ENCODE data around the gene PRICKLE1.

PRICKLE1 gene

DNA sequence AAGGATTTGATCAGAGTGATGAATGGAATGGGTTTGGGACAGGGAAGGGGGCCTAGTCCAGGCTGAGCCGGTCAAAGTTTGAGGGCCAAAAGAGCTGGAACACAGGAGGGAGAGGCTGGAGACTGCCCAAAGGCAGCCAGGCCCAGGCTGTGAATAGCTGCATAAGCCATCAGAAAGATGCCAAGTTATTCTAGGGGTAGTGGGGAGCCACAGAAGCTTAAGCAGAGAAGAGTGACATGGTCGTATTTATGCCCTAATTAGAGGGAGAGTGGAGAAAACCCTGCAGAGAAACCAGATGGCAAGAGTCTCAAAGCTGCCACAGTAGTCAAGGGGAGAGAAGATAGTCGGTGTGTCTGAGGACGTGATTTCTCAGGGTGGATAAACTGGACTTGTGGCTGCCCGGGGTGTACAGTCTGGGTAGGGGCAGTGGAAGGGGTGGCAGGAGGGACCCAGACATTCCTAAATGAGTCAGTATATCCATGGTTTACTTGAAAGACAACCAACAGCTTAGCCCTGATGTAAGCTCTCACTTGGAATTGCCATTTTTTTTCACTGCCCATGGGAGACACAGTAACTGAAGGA is 99.2 kb downstream of the PRICKLE1 start:
- no peak for DNase-seq (ENCODE audit: low spot score)

DNA sequence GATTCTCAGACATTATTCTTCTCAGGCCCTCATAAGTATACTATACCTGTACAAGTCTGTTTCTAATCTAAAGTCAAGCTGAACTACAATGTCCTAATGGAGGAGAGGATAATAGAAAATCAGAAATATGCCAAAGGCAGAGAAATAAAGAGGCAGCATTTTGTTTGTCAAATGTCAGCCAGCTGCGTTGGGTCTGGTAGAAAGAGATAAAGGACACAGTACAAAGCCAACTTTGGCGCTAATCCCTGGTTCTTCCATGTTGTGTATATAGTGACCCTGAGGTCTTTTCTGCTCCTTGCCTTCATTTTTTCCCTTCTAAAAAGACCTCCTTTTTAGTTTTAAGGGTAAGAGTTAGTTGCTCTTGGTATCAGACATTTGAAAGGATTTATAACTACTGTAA is 103.1 kb downstream of the PRICKLE1 start:
- no peak for DNase-seq (ENCODE audit: low spot score)

DNA sequence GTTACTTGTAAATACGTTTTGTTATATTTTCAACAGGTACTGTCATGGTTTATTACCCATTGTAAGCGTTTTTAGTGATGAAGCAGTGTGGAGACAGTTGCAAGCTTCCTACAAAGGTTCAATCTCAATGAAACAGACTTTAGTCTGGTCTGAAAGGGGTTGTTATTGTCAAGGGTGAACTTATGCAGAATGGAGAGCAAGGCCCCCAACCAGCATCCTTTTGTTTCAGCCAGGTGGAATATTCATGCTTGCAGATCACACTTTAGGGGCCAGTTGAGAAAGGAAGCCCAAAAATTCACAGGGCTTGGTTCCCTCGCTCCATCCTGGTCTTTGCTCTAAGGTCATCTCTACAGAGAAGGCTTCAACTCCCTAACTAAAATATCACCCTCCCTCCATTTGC is 103.7 kb downstream of the PRICKLE1 start:
- DNase-seq (ENCODE audit: low spot score) = no peak

DNA sequence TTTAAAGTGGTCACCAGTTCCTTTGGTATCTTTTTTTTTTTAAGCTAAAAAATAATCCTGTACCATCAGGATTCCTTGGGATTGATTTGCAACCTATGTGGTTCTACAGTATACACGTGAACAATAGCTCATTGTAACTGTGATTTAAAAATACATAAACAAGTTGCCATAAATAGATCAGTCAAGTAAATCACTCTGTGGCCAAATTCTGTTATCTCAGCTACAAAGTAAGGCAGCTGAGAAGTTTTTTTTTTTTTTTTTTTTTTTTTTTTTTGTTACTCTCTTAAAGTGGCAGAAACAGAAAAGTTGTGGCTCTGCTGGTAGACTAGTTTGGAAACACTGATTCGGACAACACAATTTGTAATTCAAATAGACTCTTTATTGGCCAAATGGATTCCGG is 104.5 kb downstream of the PRICKLE1 start:
- no peak for DNase-seq (ENCODE audit: low spot score)

DNA sequence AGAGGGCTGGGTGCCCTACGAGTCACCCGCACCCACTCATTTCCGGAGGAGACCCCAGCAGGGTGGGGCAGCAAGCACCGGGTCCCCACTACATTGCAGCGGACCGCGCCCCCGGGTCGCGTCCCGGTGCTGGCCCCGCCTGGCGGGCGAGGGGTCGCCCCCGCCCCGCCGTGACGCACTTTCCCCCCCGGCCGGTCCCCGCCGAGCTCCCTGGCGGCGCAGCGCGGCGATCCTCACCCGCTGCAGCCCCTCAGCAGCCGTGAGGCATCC is 106.1 kb downstream of the PRICKLE1 start:
- peak; percentile 51 for DNase-seq (ENCODE audit: low spot score)

GRCh38 chr12:42482748-42483520 is 106.6 kb downstream of the PRICKLE1 start:
- peak; percentile 80 for DNase-seq (ENCODE audit: low spot score)

DNA sequence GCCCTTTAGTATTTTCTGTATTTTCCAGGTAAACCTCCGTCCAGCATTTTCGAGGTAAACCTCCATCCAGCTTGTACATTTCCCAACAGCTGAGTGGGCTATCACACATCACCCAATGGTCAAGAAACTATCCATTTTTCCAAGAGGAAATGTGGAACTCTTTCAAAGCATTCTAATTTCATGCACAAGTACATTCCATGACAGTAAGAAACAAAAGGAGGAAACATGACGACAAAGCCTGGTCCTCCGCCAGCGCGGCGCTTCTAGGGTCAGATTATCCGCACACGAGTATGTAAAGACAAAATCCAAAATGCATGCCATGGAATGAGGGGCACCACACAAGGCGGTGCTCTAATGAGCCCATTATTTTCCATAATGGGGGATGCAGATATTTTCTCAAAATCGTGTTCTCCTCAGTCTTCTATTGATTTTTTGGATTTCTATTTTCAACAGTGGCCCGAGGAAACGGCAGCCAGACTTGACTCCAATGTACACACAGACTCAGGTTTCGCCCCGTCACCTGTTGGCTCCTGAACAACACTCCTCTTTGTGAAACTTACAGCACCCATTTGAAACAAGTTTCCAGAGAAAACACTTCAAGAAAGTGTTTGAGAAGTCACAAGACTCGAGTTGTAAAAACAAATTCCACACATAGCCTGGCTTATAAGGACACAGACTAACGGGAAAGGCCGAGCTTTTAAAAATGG is 107.4 kb downstream of the PRICKLE1 start:
- DNase-seq (ENCODE audit: low spot score) = no peak

- DNase-seq (ENCODE audit: low spot score) = no peak
Observed at GRCh38 chr12:42481368-42481767, 108.2 kb downstream of the PRICKLE1 start.

GRCh38 chr12:42477941-42478340 is 111.6 kb downstream of the PRICKLE1 start:
- no peak for DNase-seq (ENCODE audit: low spot score)

GRCh38 chr12:42475106-42475505 is 114.4 kb downstream of the PRICKLE1 start:
- DNase-seq (ENCODE audit: low spot score) = no peak

- DNase-seq (ENCODE audit: low spot score) = no peak
Observed at GRCh38 chr12:42474391-42474790, 115.2 kb downstream of the PRICKLE1 start.

DNA sequence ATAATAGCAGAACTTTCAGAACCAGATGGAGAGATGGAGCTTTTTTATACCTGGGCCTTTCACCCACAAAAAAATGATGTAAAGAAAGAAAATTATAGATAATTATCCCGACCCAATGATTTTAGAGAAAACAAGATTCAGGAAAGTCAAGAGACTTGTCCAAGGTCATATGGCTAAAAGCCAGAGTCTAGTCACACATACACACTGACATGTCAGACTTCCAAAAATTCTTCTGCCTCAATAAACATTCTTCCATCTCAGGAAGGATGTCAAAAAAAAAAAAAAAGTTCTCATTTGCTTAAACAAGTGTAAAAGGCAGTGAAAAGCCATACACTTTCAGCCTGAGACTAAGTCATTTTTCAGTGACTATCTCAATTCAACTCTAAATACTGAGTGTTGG is 116.0 kb downstream of the PRICKLE1 start:
- DNase-seq (ENCODE audit: low spot score) = no peak

DNA sequence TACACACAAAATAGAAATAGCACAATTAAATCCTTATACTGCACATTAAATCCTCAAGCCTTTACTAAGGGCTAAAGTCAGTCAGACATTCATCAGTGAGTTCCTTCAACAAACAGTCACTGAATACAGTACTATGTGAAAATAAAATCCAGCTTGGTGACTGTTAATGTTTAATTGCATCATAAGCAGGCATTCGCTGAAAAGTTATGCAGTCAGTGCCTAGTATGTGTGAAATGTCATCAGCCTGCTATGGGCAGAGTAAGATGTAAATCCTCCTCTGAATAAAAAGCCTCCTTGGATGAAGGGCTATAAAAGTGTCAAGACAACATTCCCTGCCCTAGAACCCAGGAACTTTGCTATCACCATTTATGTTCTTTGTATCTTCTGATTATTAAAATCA is 116.4 kb downstream of the PRICKLE1 start:
- DNase-seq (ENCODE audit: low spot score) = no peak

DNA sequence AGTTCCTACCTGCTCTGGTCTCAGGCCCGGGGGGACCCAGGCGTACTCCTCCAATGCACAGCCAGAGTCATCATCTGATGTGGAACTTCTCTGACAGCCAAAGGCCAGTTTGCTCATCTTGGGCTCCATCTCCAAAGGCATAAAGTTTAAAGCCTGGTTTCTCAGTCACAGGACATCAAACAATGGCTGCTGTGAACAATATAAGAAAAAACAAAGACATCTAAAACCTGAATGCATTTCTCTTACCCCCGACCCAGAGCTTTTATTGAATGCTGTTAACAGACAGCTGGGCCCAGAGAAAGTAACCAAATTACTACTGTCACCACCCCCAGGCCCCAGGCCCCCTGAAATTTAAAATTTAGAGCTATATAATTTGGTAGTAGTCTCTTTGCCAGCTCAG is 117.2 kb downstream of the PRICKLE1 start:
- no peak for DNase-seq (ENCODE audit: low spot score)

- DNase-seq (ENCODE audit: low spot score) = peak; percentile 69
Observed at GRCh38 chr12:42469355-42470175, 120.0 kb downstream of the PRICKLE1 start.

DNA sequence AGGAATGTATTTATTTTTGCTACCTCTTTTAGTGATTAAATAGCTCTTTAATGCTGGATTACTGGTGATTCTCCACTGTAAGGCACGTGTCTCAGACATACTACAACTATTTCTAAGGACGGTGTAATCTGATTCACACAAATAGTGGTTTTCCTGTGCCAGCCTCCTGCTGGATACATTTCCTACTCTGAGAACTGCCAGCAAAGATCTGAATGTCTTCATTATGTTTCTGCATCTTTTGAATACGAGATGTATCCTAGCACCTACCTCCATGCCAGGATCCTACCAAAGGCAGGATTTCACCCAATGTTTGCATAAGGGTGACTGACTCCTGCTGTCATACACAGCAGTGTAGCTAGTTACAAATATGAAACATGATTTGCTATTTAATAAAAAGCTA is 120.6 kb downstream of the PRICKLE1 start:
- DNase-seq (ENCODE audit: low spot score) = no peak

DNA sequence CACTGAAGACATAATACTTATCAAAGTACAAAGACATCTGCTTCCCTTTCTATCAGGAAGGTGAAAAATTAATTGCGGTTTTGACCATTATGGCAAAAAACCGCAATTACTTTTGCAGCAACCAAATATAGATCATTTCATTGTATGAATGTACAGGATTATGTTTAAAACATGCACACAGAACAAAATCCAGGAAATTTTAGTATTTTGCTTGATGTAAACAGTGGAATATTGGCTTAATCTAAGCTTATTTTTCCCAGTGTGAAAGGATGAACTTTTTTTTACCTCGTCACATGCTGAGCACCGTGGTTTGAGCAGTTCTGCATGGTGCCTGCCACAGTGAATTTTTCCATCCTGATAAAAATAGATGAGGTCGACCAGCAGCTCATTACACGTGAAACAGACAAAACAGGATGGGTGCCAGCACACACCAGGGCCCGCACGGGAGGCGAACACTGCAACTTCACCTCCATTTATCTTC is 121.2 kb downstream of the PRICKLE1 start:
- DNase-seq (ENCODE audit: low spot score) = no peak

GRCh38 chr12:42463671-42464070 is 125.9 kb downstream of the PRICKLE1 start:
- DNase-seq (ENCODE audit: low spot score) = no peak

- DNase-seq (ENCODE audit: low spot score) = no peak
Observed at GRCh38 chr12:42462486-42462885, 127.1 kb downstream of the PRICKLE1 start.

- no peak for DNase-seq (ENCODE audit: low spot score)
Observed at GRCh38 chr12:42459336-42459847, 130.2 kb downstream of the PRICKLE1 start.

GRCh38 chr12:42458575-42458974 is 131.0 kb downstream of the PRICKLE1 start:
- DNase-seq (ENCODE audit: low spot score) = no peak

DNA sequence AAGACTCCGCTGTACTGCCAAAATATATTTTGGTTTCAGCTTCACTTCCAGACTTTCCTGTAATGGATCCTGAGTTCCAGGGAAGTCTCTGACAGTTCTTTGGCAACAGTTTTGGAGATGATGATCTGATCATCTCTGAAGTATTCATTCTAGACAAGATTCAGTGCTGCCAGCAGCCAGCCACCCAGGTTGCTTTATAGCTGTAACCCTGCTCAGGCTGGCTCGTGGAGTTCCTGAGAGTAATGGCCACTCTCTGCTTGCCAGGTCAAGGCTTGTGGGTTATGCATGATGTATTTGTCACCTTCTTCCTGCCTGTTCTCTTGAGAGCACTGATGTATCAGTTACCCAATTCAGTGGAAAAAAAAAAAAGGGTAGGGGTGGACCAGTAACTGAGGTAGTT is 139.3 kb downstream of the PRICKLE1 start:
- DNase-seq (ENCODE audit: low spot score) = no peak

Data from germinal center (tissue), 1 donor.